Inflammatory macrophage (primary cell): Measurements from ENCODE around the gene ELAVL3.
A peak's percentile ranks its signal among the peaks of the same experiment; 100 is the strongest.
"Not testable (repeated sequence)": the region's sequence is repeated elsewhere in the genome, so short reads cannot be mapped to it uniquely, and the experiment has no call there.

Source experiments
- DNase-seq, 2 donors: peaks; one replicate each; pipeline ENCODE4 v3.0.0-alpha.2; 2020 to 2022

ELAVL3 gene

GRCh38 chr19:11435057-11435832 lies 45.6 kb downstream of the ELAVL3 start, which contains the start of the genes ODAD3 and PRKCSH:
TSS of gene ODAD3 (minus strand) at chr19:11435121. CDS start at chr19:11435016, 105 bp downstream.
TSS of gene PRKCSH (plus strand) at chr19:11435635. CDS start at chr19:11436118, 483 bp downstream.
- DNase-seq = peak; percentile 100

DNA sequence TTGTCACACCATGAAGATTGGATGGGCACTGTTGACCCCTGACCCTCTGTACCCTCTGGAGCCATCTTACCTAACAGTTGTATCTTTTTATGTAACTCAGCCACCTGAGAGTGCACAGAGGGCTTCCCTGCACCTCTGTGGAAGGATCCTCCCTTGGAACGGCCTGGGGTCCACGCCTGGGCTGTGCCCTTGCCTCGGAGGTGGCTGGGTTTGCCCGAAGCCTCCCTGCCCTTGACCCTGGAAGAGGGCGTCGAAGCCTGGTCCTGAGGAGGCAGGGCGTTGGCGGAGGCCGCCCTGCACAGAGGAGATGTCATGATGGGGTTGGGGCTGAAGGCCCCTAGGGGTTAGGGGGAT lies 46.2 kb downstream of the ELAVL3 start:
- DNase-seq = no peak

GRCh38 chr19:11433526-11433925 lies 47.3 kb downstream of the ELAVL3 start:
- not testable (repeated sequence) for DNase-seq

GRCh38 chr19:11426656-11427055 lies 54.2 kb downstream of the ELAVL3 start:
- no peak for DNase-seq

GRCh38 chr19:11425719-11426457 lies 55.0 kb downstream of the ELAVL3 start:
- no peak for DNase-seq

GRCh38 chr19:11423791-11424181 lies 57.1 kb downstream of the ELAVL3 start:
- no peak for DNase-seq

GRCh38 chr19:11423164-11423790 lies 57.6 kb downstream of the ELAVL3 start:
- no peak for DNase-seq

DNA sequence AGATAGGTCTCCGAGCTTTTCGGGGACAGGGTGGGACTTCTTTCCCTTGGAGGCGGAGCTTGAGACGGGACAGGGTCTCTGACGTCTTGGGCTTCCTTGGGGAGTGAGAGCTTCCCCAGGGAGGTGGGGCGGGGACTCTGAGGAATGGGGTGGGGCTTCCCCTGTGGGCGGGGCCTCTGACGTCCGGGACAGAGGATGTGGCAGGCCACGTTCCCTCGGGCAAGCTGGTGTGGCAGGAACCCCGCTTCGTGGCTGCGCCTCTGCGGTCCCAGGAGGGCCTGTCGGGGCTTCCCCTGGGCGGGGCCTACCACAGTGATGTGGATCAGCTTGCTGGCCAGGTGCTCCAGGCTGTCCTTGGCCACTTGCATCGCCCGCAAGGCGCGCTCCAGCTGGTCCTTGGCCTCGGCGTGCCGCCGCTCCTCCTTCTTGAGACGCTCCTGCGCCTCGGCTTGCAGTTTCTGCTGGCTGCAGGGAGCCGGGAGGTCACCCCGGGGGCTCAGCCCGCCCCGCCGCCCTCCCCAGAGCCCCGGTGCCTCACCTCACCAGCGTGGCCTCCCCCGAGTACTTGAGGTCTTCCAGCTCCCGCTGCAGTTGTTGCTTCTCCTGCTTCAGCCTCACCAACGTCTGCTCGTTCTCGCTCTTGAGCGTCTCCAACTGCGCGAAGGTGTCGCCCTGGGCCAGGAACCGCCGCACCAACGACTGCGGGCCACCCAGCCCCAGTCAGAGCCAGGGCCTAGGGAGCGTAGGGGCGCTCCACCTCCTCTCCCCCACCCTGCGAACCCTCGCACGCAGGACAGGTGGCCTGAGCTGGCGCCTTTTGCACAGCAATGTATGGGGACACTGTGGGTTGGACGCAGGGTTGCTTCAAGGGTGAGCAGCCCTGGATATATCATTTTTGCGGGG lies 58.4 kb downstream of the ELAVL3 start:
- peak; percentile 56 for DNase-seq

- DNase-seq = no peak
These were observed 59.3 kb downstream of the ELAVL3 start for GRCh38 chr19:11421371-11422098.

DNA sequence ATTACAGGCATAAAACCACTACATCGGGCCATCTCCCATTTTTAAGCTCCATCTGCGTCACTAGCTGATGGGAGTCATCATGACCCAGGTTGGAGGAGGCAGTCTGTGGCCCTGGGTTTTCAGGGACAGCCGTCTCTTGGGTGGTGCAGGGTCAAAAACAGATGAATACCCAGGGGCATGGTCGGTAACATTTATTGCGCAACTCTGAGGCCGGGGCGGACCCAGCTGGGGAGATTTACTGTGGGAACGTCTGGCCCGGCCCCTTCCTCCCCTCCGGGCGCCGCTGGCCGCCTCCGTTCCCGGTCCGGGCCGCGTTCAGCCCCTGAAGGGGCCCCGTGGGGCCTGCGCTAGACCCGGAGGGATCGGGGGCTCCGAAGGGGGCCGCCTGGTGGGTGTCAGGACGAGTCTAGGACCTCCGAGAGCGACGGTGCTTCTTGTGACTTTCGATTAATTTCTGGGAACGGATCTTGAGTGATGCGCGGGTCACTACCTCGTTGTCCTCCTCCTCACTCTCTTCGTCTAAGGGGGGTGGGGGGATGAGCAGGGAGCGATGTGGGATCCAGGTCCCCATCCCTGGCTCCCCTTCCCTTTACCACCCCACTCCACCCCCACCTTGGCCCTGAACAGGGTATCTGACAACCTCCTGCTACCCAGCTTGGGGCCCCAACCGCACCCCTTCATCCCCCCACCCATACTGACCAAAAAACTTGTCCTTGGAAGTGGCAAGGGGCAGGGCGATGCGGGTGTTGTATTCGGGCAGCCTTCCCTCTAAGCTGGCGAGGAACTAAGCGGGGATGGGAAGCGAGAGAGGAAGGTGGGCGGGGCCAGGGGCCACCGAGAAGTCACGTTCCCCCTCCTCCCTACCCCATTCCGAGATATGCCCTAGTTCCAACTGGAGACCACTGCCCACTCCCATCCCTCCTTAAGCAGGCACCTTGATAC lies 60.1 kb downstream of the ELAVL3 start:
- DNase-seq = no peak

DNA sequence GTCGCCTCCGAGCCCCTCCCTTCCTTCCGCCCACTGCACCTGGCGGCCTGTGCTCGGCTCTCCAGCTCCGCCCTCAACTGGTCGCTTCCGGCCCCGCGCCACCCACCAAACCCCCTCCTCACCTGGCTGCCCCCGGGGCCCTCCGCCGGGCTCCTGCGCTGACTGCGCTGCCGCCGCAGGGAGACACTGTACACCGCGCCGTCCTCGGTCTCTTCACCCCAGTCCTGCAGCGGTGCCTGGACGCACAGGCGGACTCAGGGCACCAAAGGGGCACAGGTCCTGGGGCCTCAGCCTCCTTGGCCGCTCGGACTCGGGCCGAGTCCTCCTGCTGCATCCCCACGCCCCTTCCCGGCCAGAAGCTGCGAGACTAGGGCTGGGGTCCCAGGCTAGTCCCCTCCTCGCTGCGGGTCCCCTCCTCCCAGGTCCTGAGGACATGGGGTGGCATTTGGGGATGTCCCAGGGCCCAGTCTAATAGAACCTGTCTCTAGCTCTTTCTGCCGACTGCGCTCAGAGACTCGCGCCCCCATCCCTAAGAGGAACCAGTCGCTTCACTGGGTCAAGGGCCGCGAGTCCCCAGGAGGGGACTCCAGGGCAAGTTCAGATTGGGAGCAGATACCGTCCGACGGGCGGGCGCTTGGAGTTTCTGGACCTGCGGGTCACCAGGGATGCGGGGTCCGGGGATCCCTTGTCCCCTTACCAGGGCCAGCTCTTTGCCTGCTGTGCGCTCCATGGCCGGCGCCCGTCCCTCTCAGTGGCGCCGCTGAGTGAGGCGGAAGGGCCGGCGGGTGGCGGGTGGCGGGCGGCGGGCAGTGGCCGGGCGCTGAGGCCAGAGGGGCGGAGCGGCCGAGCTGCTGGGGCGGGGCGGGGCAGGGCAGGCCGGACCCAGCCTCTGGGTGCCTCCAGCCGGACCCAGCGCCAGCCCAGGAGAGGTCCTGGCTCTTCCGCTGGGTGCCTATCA lies 62.0 kb downstream of the ELAVL3 start, which contains the start of gene RGL3:
RGL3 (minus strand) TSS at position 766 of the 958 bp plus-strand sequence; CDS start at position 730, 36 bp downstream.
- DNase-seq = peak; percentile 22 to 32

GRCh38 chr19:11418094-11418548 lies 62.7 kb downstream of the ELAVL3 start:
- no peak for DNase-seq

DNA sequence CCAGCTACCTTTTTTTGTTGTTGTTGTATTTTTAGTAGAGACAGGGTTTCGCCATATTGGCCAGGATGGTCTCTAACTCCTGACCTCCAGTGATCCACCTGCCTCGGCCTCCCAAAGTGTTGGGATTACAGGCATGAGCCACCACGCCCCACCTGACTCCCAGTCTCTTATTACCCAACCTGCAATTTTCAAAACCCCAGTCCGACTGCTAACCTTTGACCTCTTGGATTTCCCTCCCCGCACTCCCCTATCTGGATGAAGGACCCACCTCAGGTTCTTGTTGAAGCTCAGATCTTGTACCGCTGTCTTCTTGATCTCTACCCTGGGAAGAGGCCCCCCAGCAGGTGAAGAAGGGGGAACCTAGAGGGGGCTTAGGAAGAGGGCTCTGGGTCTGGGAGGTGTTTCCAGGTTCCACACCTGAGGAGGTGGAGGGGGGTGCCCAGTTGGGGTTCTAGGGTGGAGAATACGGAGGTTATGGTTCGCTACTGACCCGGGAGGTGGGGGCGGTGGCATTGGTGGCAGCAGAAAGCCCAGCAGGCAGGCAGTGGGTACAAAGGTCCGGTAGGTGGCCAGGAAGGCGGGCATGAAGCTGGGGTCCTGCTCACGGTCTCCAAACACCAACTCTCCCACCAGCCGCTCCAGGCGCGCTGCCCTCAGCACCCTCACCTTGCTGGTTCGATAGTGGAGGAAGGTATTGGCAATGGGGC lies 64.3 kb downstream of the ELAVL3 start:
- no peak for DNase-seq

DNA sequence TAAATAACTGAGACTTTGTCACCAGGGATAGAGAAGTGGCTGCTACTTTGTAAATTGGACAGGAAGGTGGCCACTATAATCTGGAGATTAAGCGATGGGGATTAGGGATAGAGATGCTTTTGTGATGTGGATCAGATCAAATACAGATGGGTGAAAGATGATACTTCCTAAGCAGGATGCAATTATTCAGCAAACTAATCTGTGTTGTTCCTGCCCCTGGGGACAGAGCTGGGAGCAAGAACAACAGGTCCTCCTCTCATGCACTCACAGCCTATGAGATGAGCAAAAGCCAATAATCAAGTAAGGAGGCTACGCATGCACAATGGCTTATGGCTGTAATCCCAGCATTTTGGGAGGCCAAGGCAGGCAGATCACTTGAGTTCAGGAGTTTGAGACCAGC lies 66.3 kb downstream of the ELAVL3 start:
- no peak for DNase-seq

GRCh38 chr19:11410682-11411081 lies 70.2 kb downstream of the ELAVL3 start:
- DNase-seq = no peak

DNA sequence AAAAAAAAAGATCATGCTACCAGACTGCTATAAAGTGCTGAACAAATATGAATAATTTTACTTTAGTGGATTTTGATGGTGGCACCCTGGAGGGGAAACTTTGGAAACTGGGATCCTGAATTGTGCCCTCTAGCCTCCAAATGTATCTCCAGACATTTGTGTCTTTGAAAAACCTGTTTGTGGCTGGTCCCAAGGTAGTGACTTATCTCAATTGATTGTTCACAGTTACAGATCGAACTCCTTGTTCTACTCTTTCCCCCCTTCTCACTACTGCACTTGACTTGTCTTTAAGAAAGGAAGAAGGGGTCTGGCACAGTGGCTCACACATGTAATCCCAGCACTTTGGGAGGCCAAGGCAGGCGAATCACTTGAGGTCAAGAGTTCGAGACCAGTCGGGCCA lies 72.3 kb downstream of the ELAVL3 start:
- DNase-seq = no peak

GRCh38 chr19:11406703-11407236 lies 74.1 kb downstream of the ELAVL3 start:
- DNase-seq = peak; percentile 65 to 69
